Kidney (tissue), 14 donors: ENCODE measurements around the gene AVPR2. TPM values are rescaled to one million over a fixed set of nuclear protein-coding genes. Genes with fewer than 3 reads are reported as not detected.

Experiments
- DNase-seq, 5 donors: peaks; one replicate each; pipeline ENCODE4 v3.0.0-alpha.2; 2013 to 2020
- FAIRE-seq: peaks from 2 replicates; lab custom pipeline; 2012; peaks lifted over from hg19 to GRCh38; lab: Jason Lieb, UNC
- H3K27ac ChIP-seq, 2 donors: one replicate each; pipeline ENCODE4 v1.7.0; 2013; ENCODE audit warnings: low read depth in 2 of 2, low read length in 2 of 2, inconsistent platforms in 1 of 2
- H3K27me3 ChIP-seq: one replicate; pipeline ENCODE4 v1.7.1; 2013; ENCODE audit warnings: low read length, inconsistent platforms; ENCODE audit not compliant: control insufficient read depth, insufficient read depth
- H3K36me3 ChIP-seq, 3 donors: one replicate each; pipeline versions ENCODE4 v1.7.0 to v1.7.1; 2013; ENCODE audit warnings: low read length in 3 of 3, control low read depth in 1 of 3, inconsistent platforms in 1 of 3; ENCODE audit not compliant: insufficient read depth in 3 of 3, control insufficient read depth in 2 of 3
- H3K4me1 ChIP-seq, 3 donors: one replicate each; pipeline versions ENCODE4 v1.7.0 to v1.7.1; 2013; ENCODE audit warnings: low read length in 3 of 3, inconsistent platforms in 1 of 3, low read depth in 1 of 3; ENCODE audit not compliant: control insufficient read depth in 2 of 3, insufficient read depth in 2 of 3
- H3K4me3 ChIP-seq, 3 donors: one replicate each; pipeline versions ENCODE4 v1.7.0 to v1.8.1; 2013; ENCODE audit warnings: low read length in 3 of 3, control low read depth in 1 of 3, inconsistent platforms in 1 of 3
- H3K9ac ChIP-seq, 3 donors: one replicate each; pipeline versions ENCODE4 v1.7.0 to v1.7.1; 2013; ENCODE audit warnings: low read length in 3 of 3, control low read depth in 1 of 3, inconsistent platforms in 1 of 3
- H3K9me3 ChIP-seq, 3 donors: one replicate each; pipeline versions ENCODE4 v1.7.0 to v1.7.1; 2013; ENCODE audit warnings: low read length in 3 of 3, control low read depth in 1 of 3, inconsistent platforms in 1 of 3; ENCODE audit not compliant: control insufficient read depth in 2 of 3, insufficient read depth in 1 of 3
- CTCF ChIP-seq: IDR thresholded peaks from 3 replicates; pipeline ENCODE4 v1.5.1; 2012; ENCODE audit warnings: mild to moderate bottlenecking, moderate library complexity, borderline replicate concordance; ENCODE audit not compliant: insufficient read depth; ENCODE audit errors: extremely low read depth
- intact Hi-C: fragments of 100-400 bp; cut with DNase I; formaldehyde crosslinking; loops from one replicate; pipeline ENCODE4 v1.11.1; 2022
- polyA plus RNA-seq: library from polyadenylated mRNA; stranded (reverse); fragments of 350-450 nt; fragmentation: Illumina TruSeq; extraction: RNeasy Lipid Tissue Mini Kit (QIAGEN cat#74804); gene quantifications from one replicate; pipeline ENCODE4 v1.2.3, GENCODE V29; 2014; ENCODE audit warnings: low read depth, low replicate concordance; ENCODE audit not compliant: insufficient read depth
- total RNA-seq: library from RNA; stranded (reverse); fragmentation: NEBNext Ultra II Directional; extraction: Animal tissue kit (Norgen Biotek cat#: 25700); gene quantifications from one replicate; pipeline ENCODE4 v1.2.1, GENCODE V29; 2021
- donor health status: control.
- donor health status: control.
- donor health status: control.
- donor health status: control.
- donor health status: control.
- donor health status: DM: yes; HTN: yes; CAD: no.
- donor health status: Normal renal cell carcinoma (clear cell type).

AVPR2 gene
- total and polyA plus RNA-seq, 2 donors from 2014 or later: 2.3 to 22.1 TPM

GRCh38 chrX:153907456-153907855 is 3.0 kb downstream of the AVPR2 start:
- peaks cover 0 to 4% (median 0%) of the 10 kb centered on the region in 3 donors for H3K4me1 ChIP-seq
- H3K9me3 ChIP-seq: no peaks in the 10 kb centered on the region
- no peak for FAIRE-seq
- H3K27me3 ChIP-seq: no peaks in the 10 kb centered on the region
- TF ChIP-seq CTCF: no peak
- H3K27ac ChIP-seq: no peak overlapping the region
- no peak overlapping the region for H3K4me3 ChIP-seq
- intact Hi-C loops: no loop called here
- H3K36me3 ChIP-seq: no peaks in the 10 kb centered on the region
- no peak overlapping the region for H3K9ac ChIP-seq
- DNase-seq: peak in 1 of 5 donors; percentile 80

GRCh38 chrX:153908219-153908860 is 3.9 kb downstream of the AVPR2 start:
- Histone ChIP-seq H3K9me3 (no peaks in the 10 kb centered on the region), H3K36me3 (no peaks in the 10 kb centered on the region), H3K27me3 (no peaks in the 10 kb centered on the region), H3K4me3 (no peak overlapping the region), H3K27ac (no peak overlapping the region), H3K4me1 (peaks cover 0 to under 1% (median 0%) of the 10 kb centered on the region in 3 donors), H3K9ac (no peak overlapping the region)
- no peak for FAIRE-seq
- no peak for TF ChIP-seq CTCF
- intact Hi-C loops: no loop called here
- DNase-seq: no peak

GRCh38 chrX:153909024-153909979 is 4.8 kb downstream of the AVPR2 start:
- Histone ChIP-seq H3K4me3 (no peak overlapping the region), H3K4me1 (no peaks in the 10 kb centered on the region), H3K9me3 (no peaks in the 10 kb centered on the region), H3K27ac (no peak overlapping the region), H3K36me3 (no peaks in the 10 kb centered on the region), H3K27me3 (no peaks in the 10 kb centered on the region), H3K9ac (no peak overlapping the region)
- intact Hi-C loops: no loop called here
- DNase-seq: peak in 1 of 5 donors; percentile 56
- no peak for TF ChIP-seq CTCF
- no peak for FAIRE-seq
